Esophagus squamous epithelium (tissue), 5 donors: Measurements from ENCODE around the gene KLHL8. TPM values are rescaled to one million over a fixed set of nuclear protein-coding genes. Genes with fewer than 3 reads are reported as not detected.

Experiments
- DNase-seq: peaks from one replicate; lab custom pipeline; 2025; lab: John Stamatoyannopoulos, UW
- H3K27ac ChIP-seq, 4 donors: fragments of 200-600 bp; sonication (generic); one replicate each; pipeline ENCODE4 v1.5.1; 2016 to 2019; ENCODE audit warnings: mild to moderate bottlenecking in 1 of 4
- H3K27me3 ChIP-seq, 4 donors: fragments of 200-600 bp; sonication (generic); 1 replicate in 3 of 4; 2 replicates in 1 of 4; pipeline versions ENCODE4 v1.5.1 to v1.6.0; 2017 to 2021; ENCODE audit warnings: antibody characterized with exemption in 1 of 4
- H3K36me3 ChIP-seq, 3 donors: fragments of 200-600 bp; sonication (generic); one replicate each; pipeline ENCODE4 v1.5.1; 2016 to 2019
- H3K4me1 ChIP-seq, 3 donors: fragments of 200-600 bp; sonication (generic); one replicate each; pipeline ENCODE4 v1.5.1; 2017 to 2019
- H3K4me3 ChIP-seq, 4 donors: fragments of 200-600 bp; sonication (generic); 1 replicate in 3 of 4; 2 replicates in 1 of 4; pipeline ENCODE4 v1.5.1; 2016 to 2019; ENCODE audit warnings: mild to moderate bottlenecking in 2 of 4, moderate library complexity in 1 of 4
- H3K9me3 ChIP-seq, 3 donors: fragments of 200-600 bp; sonication (generic); one replicate each; pipeline ENCODE4 v1.5.1; 2016 to 2019
- CTCF ChIP-seq, 6 experiments: fragments of 450-650 bp in 4 of 6; fragments of 200-600 bp in 2 of 6; sonication (generic) in 2 of 6; IDR thresholded peaks; one replicate each; pipeline ENCODE4 v1.5.1; 2016 to 2019; ENCODE audit warnings: antibody characterized with exemption in 6 of 6, mild to moderate bottlenecking in 4 of 6, moderate library complexity in 4 of 6
- POLR2A ChIP-seq, 4 donors: fragments of 450-650 bp; IDR thresholded peaks; one replicate each; pipeline ENCODE4 v1.6.1; 2017; ENCODE audit warnings: antibody characterized with exemption in 4 of 4, mild to moderate bottlenecking in 4 of 4, moderate library complexity in 3 of 4
- WGBS, 2 donors: methylation state at CpG; one replicate each; pipeline ENCODE4 v1.1.5; 2018; 5-methylcytosine and 5-hydroxymethylcytosine counted together
- intact Hi-C: fragments of 100-400 bp; cut with DNase I; formaldehyde crosslinking; loops from one replicate; pipeline ENCODE4 v1.15.0; 2022
- total RNA-seq, 4 donors: library from RNA; depleted of rRNA; stranded (reverse); fragments of >200 nt; gene quantifications; one replicate each; pipeline ENCODE4 v1.1.0, GENCODE V29; 2016
- donor health status: DM: yes; HTN: yes; CAD: no.

KLHL8 gene
- total RNA-seq, result 1 to 10 TPM; 4.4 to 9.9 (median 6.9) TPM

GRCh38 chr4:87220094-87220822 is at the start of gene KLHL8:
KLHL8 (minus strand) TSS chr4:87220618; CDS start chr4:87195539, 25,079 bp downstream.
- peak; percentile 43 for DNase-seq
- WGBS, 2 donors, result 0% methylated on average over 1 to 4 of the region's 70 CpGs
- Histone ChIP-seq H3K4me1 (peaks cover 3 to 18% (median 8%) of the 10 kb centered on the region in 3 donors), H3K36me3 (no peaks in the 10 kb centered on the region), H3K4me3 (peak within 1 kb of the TSS; percentile 81 to 99 (median 94)), H3K9me3 (no peaks in the 10 kb centered on the region), H3K27me3 (no peaks in the 10 kb centered on the region), H3K27ac (peak within 1 kb of the TSS; percentile 87 to 95 (median 93))
- intact Hi-C loops, result no loop called here
- TF ChIP-seq POLR2A (IDR thresholded peaks at IDR 0.05), result peak in 2 of 4 donors; percentile 80 to 86
- peak in 3 of 6 experiments; percentile 8 to 15 (median 14) for TF ChIP-seq CTCF (IDR thresholded peaks at IDR 0.05)

GRCh38 chr4:87270144-87270543 is 49.7 kb upstream of the KLHL8 start:
- intact Hi-C loops, result loop anchor here (10.0 kb wide), 1 partner anchor 195 kb away; no protein-coding TSS in a partner anchor
- Histone ChIP-seq H3K27me3 (no peaks in the 10 kb centered on the region), H3K36me3 (no peaks in the 10 kb centered on the region), H3K27ac (no peak overlapping the region), H3K9me3 (no peaks in the 10 kb centered on the region), H3K4me1 (peaks cover 0 to 5% (median 0%) of the 10 kb centered on the region in 3 donors), H3K4me3 (no peak overlapping the region)
- TF ChIP-seq POLR2A (IDR thresholded peaks at IDR 0.05), result no peak
- TF ChIP-seq CTCF (IDR thresholded peaks at IDR 0.05), result peak in 5 of 6 experiments; percentile 28 to 70 (median 47)
- 41 to 43% methylated on average over 3 of the region's 3 CpGs for WGBS, 2 donors
- no peak for DNase-seq

GRCh38 chr4:87268411-87268810 is 48.0 kb upstream of the KLHL8 start:
- H3K27me3 ChIP-seq, result no peaks in the 10 kb centered on the region

GRCh38 chr4:87266986-87267385 is 46.6 kb upstream of the KLHL8 start:
- 55 to 67% methylated on average over 3 of the region's 3 CpGs for WGBS, 2 donors
- peaks cover 0 to 5% (median 0%) of the 10 kb centered on the region in 3 donors for H3K4me1 ChIP-seq
- intact Hi-C loops, result no loop called here
- no peak overlapping the region for H3K4me3 ChIP-seq
- TF ChIP-seq POLR2A (IDR thresholded peaks at IDR 0.05) (no peak), CTCF (IDR thresholded peaks at IDR 0.05) (no peak)
- H3K36me3 ChIP-seq, result no peaks in the 10 kb centered on the region
- H3K27me3 ChIP-seq, result no peaks in the 10 kb centered on the region
- DNase-seq, result no peak
- no peaks in the 10 kb centered on the region for H3K9me3 ChIP-seq
- no peak overlapping the region for H3K27ac ChIP-seq

More at GRCh38 chr4:87268411-87268810, 48.0 kb upstream of the KLHL8 start:
- intact Hi-C loops, result no loop called here
- peaks cover 0 to 5% (median 0%) of the 10 kb centered on the region in 3 donors for H3K4me1 ChIP-seq
- H3K27ac ChIP-seq, result no peak overlapping the region
- H3K4me3 ChIP-seq, result no peak overlapping the region
- H3K36me3 ChIP-seq, result no peaks in the 10 kb centered on the region
- TF ChIP-seq POLR2A (IDR thresholded peaks at IDR 0.05) (no peak), CTCF (IDR thresholded peaks at IDR 0.05) (no peak)
- WGBS, 2 donors, result 78 to 88% methylated on average over 5 of the region's 5 CpGs
- no peak for DNase-seq
- H3K9me3 ChIP-seq, result no peaks in the 10 kb centered on the region

- H3K27ac ChIP-seq, result no peak overlapping the region
- no peaks in the 10 kb centered on the region for H3K4me1 ChIP-seq
- no peaks in the 10 kb centered on the region for H3K27me3 ChIP-seq
- no peak for DNase-seq
- intact Hi-C loops, result no loop called here
- WGBS, 2 donors, result 100% methylated on average over 1 of the region's 1 CpG; no CpG with 5 or more reads in 1 of the 2 donors
- H3K9me3 ChIP-seq, result no peaks in the 10 kb centered on the region
- TF ChIP-seq CTCF (IDR thresholded peaks at IDR 0.05) (no peak), POLR2A (IDR thresholded peaks at IDR 0.05) (no peak)
- no peak overlapping the region for H3K4me3 ChIP-seq
- no peaks in the 10 kb centered on the region for H3K36me3 ChIP-seq
These were observed 42.5 kb upstream of the KLHL8 start for GRCh38 chr4:87262886-87263285.
